ENCODE data around the gene KCTD1. TPM values are rescaled to one million over a fixed set of nuclear protein-coding genes. Genes with fewer than 3 reads are reported as not detected.

KCTD1 gene
- total and polyA plus RNA-seq, 8 donors = 4.3 to 16.8 (median 8.1) TPM

GRCh38 chr18:26489191-26489590 is 59.2 kb downstream of the KCTD1 start:
- intact Hi-C loops (cut with DNase I) = loop anchor here in 1 of 3 donors (10.0 kb wide), 1 partner anchor 56 kb away; the partner anchor contains the start of gene KCTD1
- no peak for TF ChIP-seq CTCF (IDR thresholded peaks at IDR 0.05)
- 93 to 94% methylated on average over 4 of the region's 4 CpGs for WGBS, 2 donors
- no peak overlapping the region for H3K4me3 ChIP-seq
- no peaks in the 10 kb centered on the region for H3K36me3 ChIP-seq
- H3K27me3 ChIP-seq = no peaks in the 10 kb centered on the region
- FAIRE-seq (no peak), DNase-seq (no peak), ATAC-seq (no peak)
- H3K9me3 ChIP-seq = no peaks in the 10 kb centered on the region
- no peak overlapping the region for H3K27ac ChIP-seq
- H3K4me1 ChIP-seq = no peaks in the 10 kb centered on the region

GRCh38 chr18:26488417-26489009 is 59.8 kb downstream of the KCTD1 start:
- no peak for FAIRE-seq

GRCh38 chr18:26487437-26487836 is 60.9 kb downstream of the KCTD1 start:
- 85 to 86% methylated on average over 7 of the region's 7 CpGs for WGBS, 2 donors
- Histone ChIP-seq H3K27me3 (no peaks in the 10 kb centered on the region), H3K27ac (no peak overlapping the region), H3K36me3 (no peaks in the 10 kb centered on the region), H3K9me3 (no peaks in the 10 kb centered on the region), H3K4me1 (no peaks in the 10 kb centered on the region), H3K4me3 (no peak overlapping the region)
- intact Hi-C loops (cut with DNase I) = loop anchor here in 1 of 3 donors (10.0 kb wide), 1 partner anchor 57 kb away; the partner anchor contains the start of gene KCTD1
- FAIRE-seq = no peak
- no peak for DNase-seq
- ATAC-seq = peak in 3 of 4 donors; percentile 56 to 76 (median 73)
- TF ChIP-seq CTCF (IDR thresholded peaks at IDR 0.05) = no peak

More at GRCh38 chr18:26488417-26489009, 59.8 kb downstream of the KCTD1 start:
- TF ChIP-seq CTCF (IDR thresholded peaks at IDR 0.05) = no peak
- no peaks in the 10 kb centered on the region for H3K27me3 ChIP-seq
- H3K4me3 ChIP-seq = no peak overlapping the region
- intact Hi-C loops (cut with DNase I) = loop anchor here in 1 of 3 donors (10.0 kb wide), 1 partner anchor 56 kb away; the partner anchor contains the start of gene KCTD1
- no peaks in the 10 kb centered on the region for H3K9me3 ChIP-seq
- DNase-seq (no peak), ATAC-seq (peak in 2 of 4 donors; percentile 30 to 53)
- H3K27ac ChIP-seq = no peak overlapping the region
- 34 to 39% methylated on average over 11 of the region's 11 CpGs for WGBS, 2 donors
- H3K4me1 ChIP-seq = no peaks in the 10 kb centered on the region
- no peaks in the 10 kb centered on the region for H3K36me3 ChIP-seq

- Histone ChIP-seq H3K4me3 (no peak overlapping the region), H3K9me3 (no peaks in the 10 kb centered on the region), H3K27ac (no peak overlapping the region), H3K36me3 (no peaks in the 10 kb centered on the region), H3K27me3 (no peaks in the 10 kb centered on the region), H3K4me1 (peaks cover 0 to 3% (median 0%) of the 10 kb centered on the region in 3 donors)
- ATAC-seq (no peak), FAIRE-seq (no peak), DNase-seq (no peak)
- WGBS, 2 donors = 93 to 95% methylated on average over 4 of the region's 4 CpGs
- intact Hi-C loops (cut with DNase I) = loop anchor here in 1 of 3 donors (10.0 kb wide), 1 partner anchor 61 kb away; the partner anchor contains the start of gene KCTD1
- no peak for TF ChIP-seq CTCF (IDR thresholded peaks at IDR 0.05)
Observed at GRCh38 chr18:26483633-26484032, 64.7 kb downstream of the KCTD1 start.

GRCh38 chr18:26482569-26482968 is 65.8 kb downstream of the KCTD1 start:
- no peaks in the 10 kb centered on the region for H3K27me3 ChIP-seq
- no peak for TF ChIP-seq CTCF (IDR thresholded peaks at IDR 0.05)
- no peak overlapping the region for H3K27ac ChIP-seq
- FAIRE-seq = no peak
- no peak for ATAC-seq
- H3K9me3 ChIP-seq = no peaks in the 10 kb centered on the region
- H3K4me3 ChIP-seq = no peak overlapping the region
- no peaks in the 10 kb centered on the region for H3K36me3 ChIP-seq
- no peak for DNase-seq
- intact Hi-C loops (cut with DNase I) = loop anchor here in 1 of 3 donors (10.0 kb wide), 1 partner anchor 62 kb away; the partner anchor contains the start of gene KCTD1
- WGBS, 2 donors = 80 to 82% methylated on average over 5 of the region's 5 CpGs
- peaks cover 0 to 3% (median 0%) of the 10 kb centered on the region in 3 donors for H3K4me1 ChIP-seq

All from pancreas (tissue), 10 donors.